Coronary artery (tissue), 2 donors: ENCODE results near the gene CAPZA2.

Experiments used
- DNase-seq: peaks from one replicate; pipeline ENCODE4 v3.0.0-alpha.2; 2017; ENCODE audit warnings: low spot score
- H3K27ac ChIP-seq, 2 donors: fragments of 200-600 bp; sonication (generic); one replicate each; pipeline ENCODE4 v1.5.1; 2016 to 2019
- H3K4me3 ChIP-seq: fragments of 200-600 bp; sonication (generic); 2 replicates; pipeline ENCODE4 v1.5.1; 2016; ENCODE audit warnings: mild to moderate bottlenecking, moderate library complexity
- TF ChIP-seq, protein P1 (sequence below): fragments of 200-600 bp; sonication (generic); IDR thresholded peaks from one replicate; pipeline ENCODE4 v1.5.1; 2019; ENCODE audit warnings: antibody characterized with exemption

The CAPZA2 gene

GRCh38 chr7:116859323-116859722 lies 3.1 kb upstream of the CAPZA2 start:
- Histone ChIP-seq H3K27ac (no peak overlapping the region), H3K4me3 (no peak overlapping the region)
- TF ChIP-seq, protein P1, sequence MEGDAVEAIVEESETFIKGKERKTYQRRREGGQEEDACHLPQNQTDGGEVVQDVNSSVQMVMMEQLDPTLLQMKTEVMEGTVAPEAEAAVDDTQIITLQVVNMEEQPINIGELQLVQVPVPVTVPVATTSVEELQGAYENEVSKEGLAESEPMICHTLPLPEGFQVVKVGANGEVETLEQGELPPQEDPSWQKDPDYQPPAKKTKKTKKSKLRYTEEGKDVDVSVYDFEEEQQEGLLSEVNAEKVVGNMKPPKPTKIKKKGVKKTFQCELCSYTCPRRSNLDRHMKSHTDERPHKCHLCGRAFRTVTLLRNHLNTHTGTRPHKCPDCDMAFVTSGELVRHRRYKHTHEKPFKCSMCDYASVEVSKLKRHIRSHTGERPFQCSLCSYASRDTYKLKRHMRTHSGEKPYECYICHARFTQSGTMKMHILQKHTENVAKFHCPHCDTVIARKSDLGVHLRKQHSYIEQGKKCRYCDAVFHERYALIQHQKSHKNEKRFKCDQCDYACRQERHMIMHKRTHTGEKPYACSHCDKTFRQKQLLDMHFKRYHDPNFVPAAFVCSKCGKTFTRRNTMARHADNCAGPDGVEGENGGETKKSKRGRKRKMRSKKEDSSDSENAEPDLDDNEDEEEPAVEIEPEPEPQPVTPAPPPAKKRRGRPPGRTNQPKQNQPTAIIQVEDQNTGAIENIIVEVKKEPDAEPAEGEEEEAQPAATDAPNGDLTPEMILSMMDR, result no peak
- no peak for DNase-seq

DNA sequence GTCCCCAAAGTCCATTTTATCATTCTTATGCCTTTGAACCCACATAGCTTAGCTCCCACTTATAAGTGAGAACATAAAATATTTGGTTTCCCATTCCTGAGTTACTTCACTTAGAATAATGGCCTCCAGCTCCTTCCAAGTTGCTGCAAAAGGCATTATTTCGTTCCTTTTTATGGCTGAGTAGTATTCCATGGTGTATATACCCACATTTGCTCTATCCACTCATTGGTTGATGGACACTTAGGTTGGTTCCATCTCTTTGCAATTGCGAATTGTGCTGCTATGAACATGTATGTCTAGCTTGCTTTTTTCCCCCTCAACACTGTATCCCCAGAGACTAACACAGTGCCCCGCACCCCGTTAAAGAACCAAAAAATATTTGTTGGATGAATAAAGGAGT lies 670 bp upstream of the CAPZA2 start:
- peak overlapping the region; percentile 99 to 100 for H3K27ac ChIP-seq
- TF ChIP-seq, protein P1, result no peak
- no peak for DNase-seq
- peak overlapping the region; percentile 84 for H3K4me3 ChIP-seq

- TF ChIP-seq, protein P1, result no peak
- Histone ChIP-seq H3K27ac (peak overlapping the region; percentile 99 to 100), H3K4me3 (peak overlapping the region; percentile 84)
- DNase-seq, result no peak
These were observed 724 bp downstream of the CAPZA2 start for GRCh38 chr7:116862951-116863670.

DNA sequence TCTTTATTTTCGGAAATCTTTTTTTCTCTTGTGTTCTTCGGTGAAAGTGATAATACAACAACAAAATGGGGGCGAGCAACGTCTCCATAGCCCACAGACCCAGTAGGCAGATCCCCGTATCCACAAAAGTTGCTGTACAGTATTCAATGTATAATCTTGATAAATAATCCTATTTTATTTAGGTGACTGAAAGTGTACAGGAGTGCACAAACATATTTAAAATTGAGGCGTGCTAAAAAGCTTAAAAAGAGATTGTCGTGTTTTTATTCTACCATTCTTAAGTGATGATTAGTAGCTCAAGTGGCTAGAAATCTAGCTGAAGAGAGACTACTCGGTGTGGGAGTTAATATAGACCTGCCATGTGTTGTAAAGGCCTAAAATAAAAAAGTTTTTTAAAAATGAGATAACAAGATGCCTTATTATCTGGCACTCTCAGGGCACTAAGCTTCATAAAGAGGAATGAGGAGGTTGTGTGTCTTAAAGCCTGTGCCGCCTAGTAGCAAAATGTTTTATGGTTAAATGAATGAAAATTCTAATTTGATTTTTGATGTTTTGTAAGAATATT lies 1.6 kb downstream of the CAPZA2 start:
- TF ChIP-seq, protein P1, result no peak
- H3K27ac ChIP-seq, result peak overlapping the region; percentile 99 to 100
- DNase-seq, result no peak
- H3K4me3 ChIP-seq, result peak overlapping the region; percentile 84

- H3K4me3 ChIP-seq, result no peak overlapping the region
- no peak overlapping the region for H3K27ac ChIP-seq
- TF ChIP-seq, protein P1, result no peak
- DNase-seq, result no peak
These were observed 8.8 kb downstream of the CAPZA2 start for GRCh38 chr7:116871061-116871700.

DNA sequence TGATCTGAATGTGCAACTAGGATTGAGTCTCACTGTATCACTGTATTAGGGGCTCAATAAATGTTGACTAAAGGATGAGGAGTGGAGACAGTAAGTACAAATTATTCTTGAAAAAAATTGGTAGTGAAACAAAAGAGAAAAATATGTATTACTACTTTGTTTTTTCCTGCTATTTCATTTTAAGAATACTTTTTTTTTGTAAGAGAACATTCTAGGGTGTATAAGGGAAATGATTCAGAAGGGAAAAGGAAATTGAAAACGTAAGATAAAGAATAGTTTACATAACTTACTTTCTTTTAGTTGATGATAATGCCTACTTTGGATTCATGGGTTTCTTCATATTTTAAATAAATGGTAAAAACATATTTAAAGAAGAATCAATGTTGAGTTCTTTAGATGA lies 9.6 kb downstream of the CAPZA2 start:
- DNase-seq, result no peak
- no peak overlapping the region for H3K4me3 ChIP-seq
- TF ChIP-seq, protein P1, result no peak
- H3K27ac ChIP-seq, result no peak overlapping the region
